NK-92 (cell line): ENCODE data around the gene CTRL.

Experiments
- DNase-seq: peaks from one replicate; lab custom pipeline; 2025; ENCODE audit not compliant: unreplicated experiment; lab: John Stamatoyannopoulos, UW

CTRL gene

DNA sequence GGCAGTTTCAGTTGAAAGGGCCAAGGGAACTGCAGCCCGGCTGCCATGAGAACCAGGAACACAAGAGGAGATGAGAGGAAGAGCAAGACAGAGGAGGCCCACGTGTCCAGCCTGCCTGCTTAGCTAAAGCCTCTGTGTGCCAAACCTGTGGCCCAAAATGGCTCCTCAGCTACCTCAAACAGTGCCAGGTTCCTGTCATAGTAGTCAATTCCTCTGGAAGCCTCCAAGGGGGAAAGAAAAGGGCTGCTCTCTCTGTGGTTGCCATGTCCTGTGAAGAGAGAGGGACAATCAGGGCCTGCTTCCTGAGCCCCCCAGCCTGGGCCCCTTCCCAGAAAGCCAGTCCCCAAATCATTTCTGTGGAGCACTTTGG is 31.6 kb upstream of the CTRL start:
- DNase-seq, result no peak

DNA sequence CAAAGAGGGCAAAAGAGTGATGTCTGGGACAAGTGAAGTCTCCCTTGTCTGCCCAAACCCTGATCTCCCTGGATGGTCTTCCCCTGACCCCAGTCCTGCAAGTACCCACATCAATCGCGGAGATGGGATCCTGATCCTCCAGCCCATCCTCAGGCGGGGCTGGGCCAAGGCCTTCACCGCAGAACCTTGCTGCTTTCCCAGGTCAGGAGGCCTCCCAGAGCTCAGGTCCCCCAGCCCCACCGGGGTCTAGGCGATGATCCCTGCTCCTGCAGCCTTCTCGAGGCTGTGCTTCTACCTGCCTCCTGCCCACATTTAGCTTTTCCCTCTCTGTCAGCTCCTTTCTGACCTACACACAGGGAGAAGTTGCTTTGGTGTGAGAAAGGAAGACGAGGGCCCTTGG is 30.5 kb upstream of the CTRL start:
- DNase-seq, result no peak

DNA sequence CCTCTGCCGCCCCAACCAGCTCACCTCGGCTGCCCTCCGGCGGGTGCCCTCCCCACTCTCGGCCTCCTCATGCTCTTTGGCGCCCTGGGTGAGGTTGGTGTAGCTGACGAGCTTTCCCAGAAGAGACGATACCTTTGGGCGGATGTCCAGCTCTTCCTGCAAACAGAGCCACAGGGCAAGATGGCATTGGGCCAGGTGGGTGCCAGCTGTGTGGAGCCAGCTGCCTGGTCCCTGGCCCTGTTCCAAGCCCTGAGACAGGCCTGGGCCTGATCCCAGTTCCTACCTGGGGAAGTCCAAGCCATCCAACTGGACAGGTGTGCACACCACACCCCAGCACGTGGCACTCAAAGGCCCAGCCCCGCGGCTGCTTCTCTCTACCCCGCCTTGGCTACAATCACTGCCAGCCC is 29.9 kb upstream of the CTRL start:
- DNase-seq, result no peak

DNA sequence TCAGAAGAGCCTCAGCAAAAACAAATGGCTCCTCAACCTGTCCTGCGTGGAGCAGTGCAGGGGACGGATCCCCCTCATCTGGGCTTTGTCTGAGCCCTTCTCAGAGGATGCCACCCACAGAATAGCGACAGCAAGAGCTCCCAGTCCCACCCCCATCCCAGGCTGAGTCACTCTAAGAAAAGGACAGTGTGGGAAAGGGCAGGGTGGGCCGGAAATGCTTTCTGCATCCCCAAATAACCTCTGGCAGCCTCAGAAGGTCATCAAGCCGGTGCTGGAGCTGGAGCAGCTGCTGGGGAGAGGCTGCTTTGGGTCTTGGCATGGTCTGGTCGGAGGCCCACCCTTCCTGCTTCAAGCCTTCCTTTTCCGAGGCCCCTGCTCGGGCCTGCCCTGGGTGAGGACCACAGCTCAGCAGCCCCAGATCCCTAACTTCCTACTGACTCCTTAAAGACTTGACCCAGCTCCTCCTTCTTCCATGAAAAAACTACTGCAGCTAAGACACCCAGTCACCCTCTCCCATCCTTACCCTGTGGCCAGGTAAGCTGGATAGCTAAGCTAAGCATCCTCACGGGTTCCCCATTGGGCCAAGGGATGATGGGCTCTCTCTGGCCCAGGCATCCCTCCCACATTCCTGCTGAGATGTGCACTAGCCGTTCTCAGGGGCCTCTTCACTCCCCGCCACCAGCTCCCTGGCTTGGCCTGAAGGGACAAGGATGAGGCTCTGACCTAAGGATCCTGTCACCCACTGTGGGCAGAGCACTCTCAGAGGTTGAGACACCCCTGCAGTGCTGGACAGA is 28.1 kb upstream of the CTRL start:
- DNase-seq, result no peak

DNA sequence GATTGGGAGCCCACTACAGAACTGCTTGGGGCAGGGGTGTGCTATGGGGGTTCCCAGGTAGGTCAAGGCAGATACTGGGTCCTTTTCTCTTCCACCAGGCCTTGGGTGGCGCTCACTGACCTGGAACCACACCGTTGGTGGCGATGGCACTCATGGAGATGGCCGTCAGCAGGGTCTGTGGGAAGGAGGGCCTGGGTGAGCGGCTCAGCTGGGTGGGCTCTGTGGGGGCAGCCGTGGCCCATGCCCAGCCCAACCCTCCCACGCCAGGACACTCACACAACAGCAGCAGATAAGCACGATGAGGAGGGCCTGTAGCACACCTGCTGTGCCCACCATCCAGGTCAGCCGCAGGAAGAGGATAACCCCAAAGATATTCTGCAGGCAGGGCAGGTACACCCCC is 26.0 kb upstream of the CTRL start:
- DNase-seq, result no peak

DNA sequence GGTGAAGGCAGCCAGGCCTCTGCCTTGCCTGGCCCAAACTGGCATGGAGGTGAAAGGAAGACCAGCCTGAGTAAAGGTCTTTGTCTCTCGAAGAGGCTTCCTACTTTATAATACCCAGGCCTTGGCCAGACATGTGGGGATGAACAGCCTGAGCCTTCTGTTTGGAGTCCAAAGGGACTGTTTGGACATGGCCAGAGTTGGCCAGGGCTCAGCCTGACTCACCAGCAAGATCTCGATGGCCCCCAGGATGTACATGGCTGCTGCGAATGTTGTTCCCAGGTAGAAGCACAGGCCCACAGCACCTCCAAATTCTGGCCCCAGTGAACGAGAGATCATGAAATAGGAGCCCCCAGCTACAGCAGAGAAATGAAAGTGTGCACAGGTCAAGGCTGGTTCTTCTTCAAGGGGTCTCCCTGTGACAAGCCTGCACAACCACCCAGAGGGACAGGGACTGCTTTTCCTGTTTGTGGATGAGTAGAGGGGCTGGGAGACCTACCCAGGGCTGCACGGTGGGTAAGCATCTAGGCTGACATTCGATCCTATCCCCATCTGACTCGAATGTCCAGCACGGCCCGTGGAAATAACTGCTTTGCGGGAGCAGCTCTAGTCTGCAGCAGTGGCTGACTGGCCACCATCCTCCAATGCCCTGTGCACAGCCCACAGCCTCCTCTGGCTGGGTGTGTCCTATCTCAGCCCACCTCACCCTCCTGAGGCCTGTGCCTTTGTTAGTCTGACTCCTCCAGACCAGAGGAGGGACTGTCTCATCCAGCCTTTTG is 22.9 kb upstream of the CTRL start:
- no peak for DNase-seq

DNA sequence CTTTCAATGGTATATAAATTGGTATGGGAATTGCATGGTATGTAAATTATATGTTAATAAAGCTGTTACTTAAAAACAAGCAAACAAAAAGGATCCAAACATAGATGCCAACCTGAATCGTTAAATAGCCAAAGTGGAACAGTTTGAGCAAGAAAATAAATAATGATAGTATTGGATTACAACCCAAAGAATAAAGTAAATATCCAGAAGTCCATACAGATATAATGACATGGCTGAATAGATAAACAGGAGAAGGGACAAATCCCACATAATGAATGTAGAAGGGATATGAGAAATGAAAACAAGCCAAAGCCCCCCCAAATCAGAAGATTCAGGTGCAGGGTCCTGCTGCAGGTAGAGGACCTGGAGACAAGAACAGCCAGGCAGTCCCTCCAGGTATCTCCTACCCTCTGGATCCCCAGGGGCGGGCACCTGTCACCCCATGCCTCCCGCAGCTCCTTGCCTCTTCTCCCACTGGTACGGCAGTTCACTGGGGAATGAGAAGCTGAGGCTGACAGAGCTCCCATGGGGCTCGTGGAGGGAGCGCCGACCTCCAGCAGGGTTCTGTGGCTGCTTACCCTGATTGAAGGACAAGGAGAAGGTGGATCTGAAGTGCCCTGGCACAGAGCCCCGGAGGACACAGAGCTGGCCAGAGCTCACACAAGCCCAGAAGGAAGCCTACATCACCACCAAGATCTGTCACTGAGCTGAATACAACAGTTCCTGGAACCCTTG is 22.1 kb upstream of the CTRL start:
- no peak for DNase-seq

DNA sequence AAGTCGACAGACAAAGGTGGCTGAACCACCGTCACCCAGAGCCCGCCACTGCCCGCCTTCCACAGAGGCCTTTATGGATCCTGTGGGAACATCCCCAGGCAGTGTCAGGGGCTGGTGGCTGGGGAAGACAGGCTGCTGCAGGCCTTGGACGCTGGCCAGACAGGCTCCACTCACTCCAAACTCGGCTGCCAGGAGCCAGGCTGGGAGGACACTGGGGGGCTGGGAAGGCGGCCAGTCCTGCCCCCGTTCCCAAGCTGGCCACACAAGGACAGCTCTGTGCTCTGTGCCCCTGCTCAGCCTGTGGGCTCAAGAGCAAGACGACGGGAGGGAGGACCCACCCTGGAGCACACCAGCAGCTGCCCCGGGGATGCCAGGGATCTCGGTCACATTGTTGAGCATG is 19.8 kb upstream of the CTRL start:
- DNase-seq, result no peak

DNA sequence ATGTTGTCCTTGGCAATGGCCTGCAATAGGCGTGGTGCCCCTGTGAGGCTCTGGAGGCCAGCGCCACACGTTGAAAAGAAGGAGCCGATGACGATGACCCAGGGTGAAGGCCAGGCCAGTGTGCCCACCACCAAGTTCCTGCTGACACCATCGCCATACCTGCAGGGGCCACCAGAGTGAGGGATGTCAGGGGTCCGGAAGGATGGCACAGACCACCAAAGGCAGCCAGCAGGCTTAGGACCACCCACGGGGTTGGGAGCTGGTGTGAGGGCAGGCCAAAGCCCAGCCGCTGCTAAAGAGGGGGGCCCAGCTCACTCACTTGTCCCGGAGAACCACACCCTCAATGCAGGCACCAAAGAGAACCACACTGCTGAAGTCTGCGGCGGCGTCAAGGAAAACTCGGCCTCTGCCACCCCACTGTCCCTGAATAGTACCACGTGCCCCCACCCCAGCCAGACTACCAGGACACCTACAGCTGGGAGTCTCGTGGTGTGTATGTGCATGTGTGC is 18.7 kb upstream of the CTRL start:
- DNase-seq, result no peak

DNA sequence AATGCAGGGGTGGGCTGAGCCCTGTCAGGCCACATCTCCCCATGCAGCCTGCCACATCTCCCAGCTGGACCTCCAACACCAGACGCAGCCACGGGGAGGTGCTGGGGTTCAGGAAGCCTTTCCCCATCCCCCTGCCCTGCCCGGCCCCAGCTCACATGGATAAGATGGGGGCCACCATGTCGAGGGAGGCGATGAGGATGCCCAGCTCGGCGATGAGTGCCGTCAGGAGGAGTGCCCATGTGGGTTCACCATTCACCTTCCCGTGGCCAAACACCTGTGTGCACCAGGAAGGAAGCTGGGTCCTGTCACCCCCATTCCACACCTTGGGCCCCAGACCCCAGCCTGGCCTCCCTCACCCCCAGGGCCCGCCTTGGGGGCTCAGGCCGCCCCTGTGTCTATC is 18.0 kb upstream of the CTRL start:
- no peak for DNase-seq

DNA sequence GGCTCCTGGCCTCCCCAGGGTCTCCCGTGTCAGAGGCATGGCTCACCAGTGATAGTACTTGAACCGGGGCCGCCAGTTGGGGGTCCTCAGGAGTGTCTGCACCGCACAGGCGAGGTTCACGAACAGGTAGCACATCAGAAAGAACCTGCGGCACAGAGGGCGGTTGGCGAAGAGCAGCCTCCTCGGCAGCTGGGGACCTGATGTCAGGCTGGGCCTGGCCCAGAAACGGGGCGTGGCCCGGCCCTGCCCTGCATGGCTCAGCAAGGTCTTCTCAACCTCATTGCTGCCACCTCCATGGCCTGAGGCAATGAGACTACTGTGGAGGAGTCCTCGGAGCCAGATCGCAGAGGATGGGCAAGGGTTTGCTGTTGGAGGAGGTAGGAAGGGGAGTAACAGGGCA is 16.4 kb upstream of the CTRL start:
- DNase-seq, result no peak

DNA sequence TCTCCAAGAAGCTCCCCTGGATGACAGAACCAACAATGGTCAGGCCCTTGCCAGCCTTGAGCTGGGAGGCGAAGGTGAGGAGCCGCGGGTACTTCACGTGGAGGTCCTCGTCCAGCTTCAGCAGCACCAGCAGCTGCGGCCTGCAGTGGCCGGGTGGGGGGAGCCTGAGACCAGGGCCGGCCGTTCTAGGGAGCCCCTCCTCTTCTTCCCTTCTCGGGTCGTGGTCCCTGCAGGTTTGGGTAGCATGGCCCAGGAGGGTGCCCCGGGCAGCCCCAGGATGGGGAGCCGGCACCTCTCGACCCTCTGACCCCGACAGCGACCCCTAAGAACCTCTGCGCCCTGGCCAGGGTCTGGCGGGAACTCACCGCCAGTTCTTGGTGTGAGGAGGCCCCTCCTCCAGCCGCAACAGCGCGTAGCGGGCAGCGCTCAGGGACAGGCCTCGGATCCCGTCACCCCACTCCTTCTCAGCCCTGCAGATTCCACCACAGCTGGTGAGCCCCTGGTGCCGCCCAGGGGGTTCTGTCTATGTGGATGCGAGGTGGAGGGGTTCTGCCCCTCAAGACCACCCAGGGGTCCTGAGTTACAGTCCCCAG is 15.4 kb upstream of the CTRL start:
- DNase-seq, result no peak

DNA sequence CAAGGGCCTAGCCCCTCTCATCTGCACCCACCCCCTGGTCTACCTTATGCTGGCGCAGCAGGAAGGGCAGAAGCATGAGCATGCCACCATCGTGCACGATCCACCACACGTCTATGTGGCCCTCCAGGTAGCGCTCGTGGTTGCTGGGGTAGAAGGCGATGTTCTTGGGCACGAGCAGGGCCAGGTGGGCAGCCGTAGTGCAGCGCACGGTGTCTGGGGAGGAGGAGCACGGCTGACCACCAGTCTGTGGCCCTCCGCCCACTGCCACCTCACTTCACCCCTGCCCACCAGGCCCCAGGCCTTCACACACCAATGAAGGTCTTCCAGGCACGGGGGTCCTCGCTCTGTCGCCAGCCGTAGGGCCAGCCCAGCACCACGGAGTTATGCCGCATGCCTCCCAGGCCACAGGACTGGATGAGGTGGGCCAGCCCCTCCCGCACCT is 14.5 kb upstream of the CTRL start:
- DNase-seq, result no peak

DNA sequence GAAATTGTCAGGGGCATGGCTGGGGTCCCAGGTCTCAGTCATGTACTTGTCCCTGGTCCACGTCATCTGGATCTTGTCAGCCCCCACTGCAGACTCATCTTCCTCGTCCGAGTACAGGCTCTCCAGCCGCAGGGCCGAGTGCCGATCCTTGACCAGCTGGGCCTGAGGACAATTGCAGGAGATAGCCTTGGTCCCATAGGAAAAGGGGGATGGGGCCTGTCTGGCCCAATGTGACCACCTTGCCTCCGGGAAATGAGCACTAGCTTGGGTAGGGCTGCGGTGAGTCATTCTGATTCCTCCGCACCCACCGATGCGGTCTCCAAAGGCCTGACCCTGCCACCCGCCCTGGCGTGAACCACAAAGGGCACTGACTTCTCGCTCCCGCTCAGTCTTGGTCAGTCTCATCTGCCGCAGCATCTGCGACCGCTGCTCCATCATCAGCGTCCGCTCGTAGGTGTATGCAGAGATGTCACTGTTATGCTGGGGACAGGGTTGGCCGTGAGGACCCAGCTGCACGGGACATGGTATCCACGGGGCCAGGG is 13.8 kb upstream of the CTRL start:
- no peak for DNase-seq

DNA sequence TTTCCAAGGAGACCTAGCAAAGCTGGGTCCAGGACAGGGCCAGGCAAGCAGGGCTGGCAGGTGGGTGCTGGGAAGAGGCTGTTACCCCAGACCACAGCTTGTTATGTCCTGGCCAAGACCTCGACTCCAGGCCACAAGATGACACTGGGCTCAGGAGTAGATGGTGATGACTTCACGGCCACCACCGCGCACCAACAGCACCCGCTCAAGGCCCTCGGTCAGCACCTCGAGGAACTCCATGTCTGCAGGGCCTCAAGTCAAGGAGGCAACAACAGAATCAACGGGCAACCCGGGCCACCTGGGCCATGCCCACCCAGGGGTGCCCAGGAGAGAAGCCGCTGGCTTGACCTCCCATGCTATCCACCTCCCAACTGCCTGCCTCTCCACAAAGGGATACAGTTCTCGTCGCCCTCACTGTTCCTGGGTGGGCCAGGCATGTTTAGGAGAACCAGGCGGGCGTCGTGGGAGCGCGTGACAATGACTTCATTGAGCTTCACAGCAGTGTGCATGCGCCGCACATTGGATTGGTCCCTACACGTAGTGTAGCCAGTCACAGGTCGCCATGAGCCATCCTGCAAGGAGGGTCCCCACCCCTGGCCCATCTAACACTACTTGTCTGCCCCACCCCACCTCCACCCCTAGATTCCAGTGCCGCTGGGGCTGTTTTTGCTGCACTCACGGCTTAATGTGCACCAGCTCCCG is 13.2 kb upstream of the CTRL start:
- no peak for DNase-seq

DNA sequence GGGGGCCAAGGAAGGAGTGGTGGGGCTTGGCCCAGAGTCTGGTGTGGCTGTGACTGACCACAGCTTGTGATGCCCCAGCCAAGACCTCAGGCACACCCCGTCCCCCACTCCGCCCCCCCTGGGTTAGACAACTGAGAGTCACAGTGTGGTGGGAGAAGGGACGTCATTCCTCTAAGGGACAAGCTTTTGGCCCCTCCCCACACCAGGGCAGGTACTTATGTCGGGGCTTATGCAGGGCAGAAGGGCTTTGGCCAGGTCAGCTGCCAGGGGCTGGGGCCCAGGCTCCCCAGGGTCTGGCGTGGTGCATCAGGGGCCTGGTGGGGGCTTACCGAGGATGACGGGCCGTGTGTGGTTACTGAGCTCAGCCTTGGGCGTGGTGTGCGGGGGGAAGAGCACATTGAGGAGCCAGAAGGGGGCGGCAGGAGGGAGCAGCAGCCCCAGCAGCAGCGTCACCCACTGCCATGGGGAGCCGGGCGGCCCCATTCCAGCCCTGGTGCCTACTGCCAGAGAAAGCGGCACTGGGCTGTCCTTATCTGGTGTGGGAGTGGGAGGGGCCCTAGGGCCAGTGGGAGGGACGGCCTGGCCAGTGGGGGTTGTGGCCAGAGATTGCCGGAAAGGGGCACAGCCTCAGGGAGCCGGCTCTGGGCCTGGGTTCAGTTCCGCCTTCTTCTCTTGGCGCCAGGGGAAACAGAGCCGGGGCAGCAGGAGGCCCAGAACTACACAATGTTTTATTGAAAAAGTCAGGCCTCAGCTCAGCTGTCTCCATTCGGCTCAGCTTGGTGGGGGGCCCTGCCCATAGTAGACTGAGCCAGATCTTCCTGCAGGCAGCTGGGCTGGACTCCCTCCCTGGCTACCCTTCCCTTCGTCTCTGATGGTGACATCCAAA is 12.2 kb upstream of the CTRL start, which contains the start of gene LCAT:
LCAT (minus strand) TSS at position 502 of the 886 bp plus-strand sequence; CDS start at position 483, 19 bp downstream.
- DNase-seq, result no peak

DNA sequence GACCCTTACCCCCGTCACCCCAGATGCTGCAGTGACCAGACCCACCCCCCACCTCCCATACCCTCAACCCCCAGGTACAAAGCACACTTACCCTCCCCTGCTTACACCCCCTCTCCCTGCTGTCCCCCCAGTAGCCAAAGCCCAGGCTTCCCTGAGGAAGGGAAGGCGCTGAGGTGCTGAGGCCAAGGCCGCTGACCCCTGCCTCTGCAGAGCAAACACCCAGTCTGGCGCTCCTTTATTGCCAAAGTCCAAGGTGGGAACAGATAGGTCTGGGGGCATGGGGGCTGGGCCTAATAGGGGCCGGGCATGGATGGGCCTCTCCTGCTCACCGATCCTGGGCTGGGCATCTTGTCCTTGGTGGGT is 11.6 kb upstream of the CTRL start:
- DNase-seq, result no peak

DNA sequence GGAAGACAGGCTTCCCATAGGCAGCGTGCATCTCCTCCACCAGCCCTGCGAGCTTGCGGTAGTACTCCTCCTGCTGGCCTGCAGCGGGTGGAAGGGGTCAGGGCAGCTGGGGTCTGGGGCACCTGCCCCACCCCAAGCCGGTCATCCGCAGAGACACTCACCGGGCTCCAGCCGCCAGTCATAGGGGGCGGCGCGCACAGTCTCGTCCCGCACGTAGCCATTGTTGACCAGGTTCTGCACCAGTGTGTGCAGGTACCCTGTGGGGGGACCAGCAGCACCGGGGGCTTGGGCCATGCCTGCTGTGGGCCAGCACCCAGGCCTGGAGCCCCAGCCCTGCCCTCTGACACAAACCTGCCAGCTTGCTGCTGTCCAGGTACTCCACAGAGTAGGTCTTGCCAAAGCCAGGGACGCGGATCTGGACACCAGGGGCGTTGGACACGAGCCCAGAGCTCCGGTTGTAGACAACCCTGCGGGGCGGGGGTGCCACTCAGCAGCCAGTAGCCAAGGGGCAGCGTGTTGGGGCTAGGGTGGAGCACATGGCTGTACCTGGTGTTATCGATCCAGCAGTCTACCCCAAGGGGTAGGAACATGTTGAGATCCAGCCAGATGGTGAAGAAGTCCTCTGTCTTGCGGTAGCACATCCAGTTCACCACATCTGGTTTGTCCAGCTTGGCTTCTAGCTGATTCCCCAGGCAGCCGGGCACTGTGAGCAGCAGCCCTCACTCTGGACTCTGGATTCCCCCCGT is 11.0 kb upstream of the CTRL start:
- DNase-seq, result no peak

DNA sequence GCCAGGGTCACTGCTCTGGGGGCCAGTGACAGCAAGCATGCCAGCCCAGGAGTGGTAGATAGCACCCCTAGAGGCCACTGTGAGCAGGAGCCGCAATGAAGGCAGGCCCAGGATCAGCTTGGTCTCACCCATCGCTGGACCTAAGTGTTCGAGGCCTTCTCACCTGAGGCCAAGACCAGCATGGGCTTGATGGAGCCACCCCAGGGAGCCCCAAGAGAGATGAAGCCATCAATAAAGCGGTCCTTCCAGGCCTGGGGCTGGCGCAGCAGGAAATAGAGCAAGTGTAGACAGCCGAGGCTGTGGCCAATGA is 10.5 kb upstream of the CTRL start:
- no peak for DNase-seq
